Putamen (tissue), 1 donor: ENCODE measurements around the gene MALRD1.
"Not testable (repeated sequence)": the region's sequence is repeated elsewhere in the genome, so short reads cannot be mapped to it uniquely, and the experiment has no call there.

ENCODE experiments used
- DNase-seq: peaks from one replicate; pipeline ENCODE4 v3.0.0-alpha.2; 2016; ENCODE audit warnings: low spot score

MALRD1 gene

DNA sequence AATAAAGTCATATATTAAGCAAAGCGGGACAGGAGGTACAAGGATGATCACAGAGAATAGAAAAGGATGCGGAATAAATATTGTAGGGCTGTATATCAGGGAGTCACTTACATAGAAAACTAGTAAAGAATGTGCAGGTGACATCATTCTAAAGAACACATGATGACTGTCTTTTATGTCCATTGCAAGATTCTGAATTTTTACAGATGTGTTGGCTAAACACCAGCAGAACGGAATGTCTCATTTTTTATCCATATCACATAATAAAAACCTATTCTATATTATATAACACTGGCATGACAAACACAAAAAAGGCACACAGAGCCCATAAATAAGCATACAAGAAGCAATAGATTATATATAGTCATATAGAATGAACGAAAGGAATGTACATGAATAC, 448.4 kb downstream of the MALRD1 start:
- no peak for DNase-seq

DNA sequence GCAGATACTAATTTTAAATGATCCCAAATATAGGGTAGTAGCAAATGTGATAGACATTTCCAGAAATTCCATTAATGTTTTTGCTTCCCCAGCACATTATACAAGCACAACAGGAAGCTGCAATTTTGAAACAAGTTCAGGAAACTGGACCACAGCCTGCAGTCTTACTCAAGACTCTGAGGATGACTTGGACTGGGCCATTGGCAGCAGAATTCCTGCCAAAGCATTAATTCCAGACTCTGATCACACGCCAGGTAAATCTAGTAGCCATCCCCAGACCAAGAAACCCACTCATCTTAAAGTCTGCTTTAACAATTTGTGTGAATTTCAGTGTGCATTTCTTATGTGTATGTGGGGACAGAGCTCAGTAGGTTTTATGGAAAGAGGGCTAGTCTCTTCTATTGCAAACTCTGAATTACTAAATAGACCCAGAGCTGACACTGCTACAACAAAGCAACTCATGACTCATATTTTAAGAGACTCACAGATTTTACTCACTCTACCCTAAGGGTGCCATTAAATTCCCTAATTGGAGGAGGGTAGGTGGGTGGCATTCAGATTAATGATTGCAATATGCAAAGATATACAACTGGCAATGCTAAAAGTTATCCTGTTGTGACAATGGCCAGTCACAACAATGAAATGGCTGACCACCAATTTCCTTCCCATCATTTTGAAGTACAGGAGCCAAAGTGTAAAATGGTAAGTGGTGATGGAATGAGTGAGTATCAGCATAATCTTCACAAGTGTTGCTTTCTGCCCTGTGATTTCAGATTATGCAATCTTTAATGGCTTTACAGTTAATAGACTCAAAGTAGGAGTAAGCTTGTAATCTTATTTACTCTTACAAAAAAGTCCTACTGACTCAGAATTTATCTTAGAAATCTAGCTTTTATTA, 450.0 kb downstream of the MALRD1 start:
- no peak for DNase-seq

DNA sequence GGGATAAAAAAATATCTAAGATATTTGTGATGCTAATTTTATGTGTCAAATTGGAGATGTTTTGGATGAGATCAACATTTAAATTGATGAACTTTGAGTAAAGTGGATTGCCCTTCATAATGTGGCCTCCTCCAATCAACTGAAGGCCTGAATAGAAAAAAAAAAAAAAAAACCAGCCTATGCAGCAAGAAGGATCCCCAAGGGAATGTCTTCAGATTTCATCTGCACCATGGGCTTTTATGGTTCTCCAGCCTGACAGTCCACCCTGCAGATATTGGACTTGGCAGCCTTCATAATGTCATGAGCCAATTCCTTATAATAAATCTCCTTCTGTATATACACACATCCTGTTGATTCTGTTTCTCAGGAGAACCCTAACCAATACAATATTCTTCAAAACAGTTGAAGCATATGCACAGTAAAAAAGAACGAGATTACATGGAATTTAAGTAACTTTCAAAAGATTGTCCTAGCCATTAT, 450.7 kb downstream of the MALRD1 start:
- no peak for DNase-seq

DNA sequence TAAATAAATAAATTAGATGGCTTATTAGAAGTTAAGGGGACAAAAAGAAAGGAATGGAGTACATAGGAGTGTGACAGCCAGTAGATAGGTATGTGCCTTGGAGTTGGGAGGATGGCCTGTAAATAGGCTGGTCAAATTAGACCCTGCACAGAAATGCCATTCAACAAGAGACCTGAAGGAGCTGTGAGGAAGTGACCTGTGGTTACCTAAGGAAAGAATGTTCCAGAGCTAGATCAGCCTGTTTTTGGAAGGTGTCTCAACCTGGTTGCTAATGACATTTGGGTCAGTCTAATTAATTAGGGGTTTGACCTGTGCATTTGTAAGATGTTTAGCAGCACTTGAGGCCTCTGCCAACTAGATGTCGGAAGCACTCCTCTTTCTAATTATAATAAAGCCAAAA, 452.4 kb downstream of the MALRD1 start:
- DNase-seq, result no peak

DNA sequence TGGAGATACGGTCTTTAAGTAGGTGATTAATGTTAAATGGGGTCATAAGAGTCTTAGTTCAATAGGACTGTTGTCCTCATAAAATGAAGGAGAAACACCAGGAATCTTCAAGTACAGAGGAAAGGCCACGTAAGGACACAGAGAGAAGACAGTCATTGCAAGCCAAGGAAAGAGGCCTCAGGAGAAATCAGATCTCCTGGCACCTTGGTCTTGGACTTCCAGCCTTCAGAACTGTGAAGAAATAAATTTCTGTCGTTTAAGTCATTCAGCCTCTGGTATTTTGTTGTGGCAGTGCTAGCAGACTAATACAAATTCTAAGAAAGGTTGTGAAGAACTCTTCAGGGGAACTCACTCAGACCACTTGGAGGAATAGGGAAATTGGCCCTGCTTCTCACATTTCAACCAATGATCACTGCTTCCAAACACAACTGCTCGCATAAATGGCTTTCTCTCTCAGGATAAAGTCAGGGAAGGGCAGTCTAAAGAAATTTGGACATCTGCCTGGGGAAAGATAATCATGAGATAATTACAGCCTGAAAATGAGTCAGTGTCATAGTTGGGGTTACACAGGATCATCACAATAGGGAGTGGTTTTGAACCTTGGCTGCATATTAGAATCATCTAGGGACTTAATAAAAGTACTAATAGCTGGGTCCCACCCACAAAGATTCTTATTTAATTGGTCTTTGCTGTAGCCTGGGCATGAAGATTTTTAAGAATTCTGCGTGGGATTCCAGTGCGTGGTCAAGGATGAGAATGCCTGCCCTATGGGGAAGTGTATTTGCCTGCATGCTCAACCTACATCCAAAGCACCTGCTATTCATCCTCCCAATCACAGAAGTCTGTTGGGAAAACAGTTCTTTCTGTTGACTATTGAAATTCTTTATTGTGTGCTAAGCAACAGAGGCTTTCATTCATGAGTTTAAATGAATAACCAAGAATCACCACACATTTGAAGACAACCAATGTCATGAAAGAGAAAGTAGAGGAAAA, 457.0 kb downstream of the MALRD1 start:
- no peak for DNase-seq

DNA sequence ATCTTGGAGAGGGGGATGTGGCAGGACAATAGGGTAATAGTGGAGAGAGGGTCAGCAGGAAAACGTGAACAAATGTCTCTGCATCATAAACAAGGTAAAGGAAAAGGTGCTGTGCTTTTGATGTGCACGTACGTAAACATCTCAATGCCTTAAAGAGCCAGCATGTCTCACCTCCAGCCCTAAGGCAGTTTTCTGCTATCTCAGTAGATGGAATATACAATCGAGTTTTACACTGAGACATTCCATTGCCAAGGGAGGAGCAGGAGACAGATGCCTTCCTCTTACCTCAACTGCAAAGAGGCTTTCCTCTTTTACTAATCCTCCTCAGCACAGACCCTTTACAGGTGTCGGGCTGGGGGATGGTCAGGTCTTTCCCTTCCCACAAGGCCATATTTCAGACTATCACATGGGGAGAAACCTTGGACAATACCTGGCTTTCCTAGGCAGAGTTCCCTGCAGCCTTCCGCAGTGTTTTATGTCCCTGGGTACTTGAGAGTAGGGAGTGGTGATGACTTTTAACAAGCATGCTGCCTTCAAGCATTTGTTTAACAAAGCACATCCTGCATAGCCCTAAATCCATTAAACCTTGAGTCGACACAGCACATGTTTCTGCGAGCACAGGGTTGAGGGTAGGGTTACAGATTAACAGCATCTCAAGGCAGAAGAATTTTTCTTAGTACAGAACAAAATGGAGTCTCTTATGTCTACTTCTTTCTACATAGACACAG, 461.6 kb downstream of the MALRD1 start:
- not testable (repeated sequence) for DNase-seq

DNA sequence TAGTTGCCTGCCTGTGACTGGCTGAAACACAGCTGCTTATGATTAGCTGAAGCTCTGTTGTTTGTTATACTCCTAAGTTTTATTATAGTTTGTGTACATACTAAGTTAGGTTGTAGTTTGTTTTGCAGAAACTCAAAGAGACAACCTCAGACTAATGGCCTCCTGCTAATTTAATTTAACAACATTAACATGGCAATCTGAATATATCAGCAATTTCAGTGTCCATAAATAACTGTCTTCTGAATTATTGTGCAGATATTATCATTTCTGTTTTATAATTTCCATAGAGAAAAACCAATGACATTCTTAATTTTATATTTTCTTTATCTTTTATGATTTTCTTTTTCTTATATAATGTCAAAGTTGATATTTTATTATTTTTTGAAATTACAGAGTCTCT, 469.5 kb downstream of the MALRD1 start:
- DNase-seq, result no peak

DNA sequence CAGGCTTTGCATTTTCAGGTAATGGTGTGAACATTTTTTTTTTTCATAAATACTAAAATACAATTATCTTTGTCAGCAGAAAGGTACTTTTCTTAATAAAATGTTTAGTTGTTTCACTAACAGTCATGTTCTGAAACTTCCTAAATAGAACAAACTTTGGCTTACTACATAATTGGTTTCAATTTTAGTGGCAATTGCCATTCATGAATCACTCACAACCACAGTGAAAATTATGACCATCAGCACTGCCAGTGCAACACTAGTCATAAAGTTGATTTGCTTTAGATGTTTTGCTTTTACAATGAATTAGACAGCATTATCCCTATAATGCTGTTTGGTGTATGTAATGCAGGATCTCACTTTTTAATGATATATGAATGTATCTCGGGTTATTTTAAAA, 470.0 kb downstream of the MALRD1 start:
- no peak for DNase-seq

DNA sequence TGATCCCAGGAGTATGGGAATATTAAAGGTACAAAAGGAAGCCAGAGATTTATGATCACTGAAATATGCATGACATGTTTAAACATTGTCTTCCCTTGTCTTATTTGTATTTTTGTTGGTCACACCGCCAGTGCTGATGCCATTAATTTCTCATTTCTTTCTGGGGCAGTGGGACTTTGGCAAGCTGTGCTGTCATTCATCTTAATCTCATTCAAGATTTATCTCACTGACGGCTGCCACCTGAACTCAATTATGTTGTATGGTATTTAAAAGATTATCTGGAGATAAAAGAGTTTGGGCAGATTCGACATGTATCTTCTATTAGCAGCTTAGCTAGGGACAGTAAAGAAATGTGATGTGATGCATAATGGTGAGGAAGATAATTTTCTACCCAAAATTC, 482.7 kb downstream of the MALRD1 start:
- DNase-seq, result no peak

DNA sequence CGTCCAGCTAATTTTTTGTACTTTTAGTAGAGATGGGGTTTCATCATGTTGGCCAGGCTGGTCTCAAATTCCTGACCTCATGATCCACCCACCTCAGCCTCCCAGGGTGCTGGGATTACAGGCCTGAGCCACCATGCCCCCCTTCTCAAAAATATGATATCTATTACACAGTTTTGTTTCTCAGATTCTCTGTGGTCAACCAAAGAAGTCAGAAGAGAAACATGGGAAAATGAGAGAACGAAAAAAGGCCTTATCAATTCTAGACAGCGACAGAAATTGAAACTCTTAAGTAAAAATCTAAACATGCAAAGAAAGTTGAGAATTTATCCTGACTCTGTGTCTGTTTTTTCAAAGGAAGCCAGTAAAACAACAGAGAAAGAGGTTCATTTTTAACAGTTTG, 483.8 kb downstream of the MALRD1 start:
- DNase-seq, result no peak

DNA sequence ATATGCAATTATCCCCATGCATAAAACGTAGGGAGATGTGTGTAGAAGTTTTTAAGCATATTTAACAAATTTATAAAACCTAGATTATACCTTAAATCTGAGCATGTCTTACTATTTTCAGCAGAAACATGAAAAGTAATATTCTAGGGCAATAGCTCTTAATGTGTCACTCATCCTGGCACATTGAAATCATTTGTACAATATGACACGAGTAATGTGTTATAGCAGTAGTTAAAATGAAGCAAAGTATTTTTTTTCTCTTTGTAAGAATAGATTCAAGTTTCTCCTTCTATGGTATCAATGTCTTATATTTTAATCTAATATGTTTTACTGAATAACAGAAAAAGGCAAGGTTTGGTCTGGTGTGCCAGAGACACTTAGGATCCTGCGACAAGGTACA, 492.7 kb downstream of the MALRD1 start:
- no peak for DNase-seq

DNA sequence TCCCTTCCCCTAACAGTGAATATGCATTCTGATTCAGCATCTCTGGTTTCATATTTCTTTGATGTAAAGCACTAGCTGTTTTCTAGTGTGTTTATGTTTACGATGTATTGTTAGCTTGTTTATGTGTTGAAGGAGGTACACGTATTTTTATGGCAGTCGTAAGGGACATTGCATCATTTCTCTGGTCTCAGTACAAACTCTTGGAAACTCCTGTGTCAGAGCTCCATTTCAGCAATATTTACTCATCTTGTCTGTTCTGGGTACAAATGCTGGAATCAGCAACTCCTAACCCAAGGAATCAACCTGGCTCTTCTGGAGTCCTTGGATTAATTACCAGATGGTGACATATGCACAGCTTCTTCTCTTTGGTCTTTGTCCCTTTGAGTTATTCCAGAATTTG, 497.6 kb downstream of the MALRD1 start:
- no peak for DNase-seq

DNA sequence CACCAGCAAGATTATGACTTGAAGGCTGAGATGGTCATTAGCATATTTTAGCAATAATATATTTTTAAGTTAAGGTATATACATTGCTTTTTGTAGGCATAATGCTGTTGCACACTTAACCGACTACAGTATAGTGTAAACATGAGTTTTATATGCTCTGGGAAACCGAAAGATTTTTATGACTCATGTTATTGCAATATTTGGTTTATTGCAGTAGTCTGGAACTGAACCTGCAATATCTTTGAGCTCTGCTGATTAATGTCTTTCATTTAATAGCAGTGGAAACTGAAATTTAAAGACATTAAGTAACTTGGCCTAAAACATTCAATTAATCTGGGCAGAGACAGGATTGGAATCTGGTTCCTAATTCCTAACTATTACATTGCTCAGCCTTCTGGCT, 500.9 kb downstream of the MALRD1 start:
- DNase-seq, result no peak

DNA sequence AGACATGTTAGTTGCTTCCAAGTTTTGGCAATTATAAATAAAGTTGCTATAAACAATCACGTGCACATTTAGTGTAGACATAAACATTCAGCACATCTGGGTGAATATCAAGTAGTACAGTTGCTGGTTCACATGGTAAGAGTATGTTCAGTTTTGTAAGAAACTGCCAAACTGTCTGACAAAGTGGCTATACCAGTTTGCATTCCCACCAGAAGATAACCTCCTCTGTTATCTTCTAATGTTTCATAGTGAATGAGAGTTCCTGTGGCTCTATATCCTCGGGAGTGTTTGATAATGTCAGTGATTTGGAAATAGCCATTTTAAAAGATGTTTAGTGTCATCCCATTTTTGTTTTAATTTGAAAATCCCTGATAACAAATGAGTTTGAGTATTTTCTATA, 508.1 kb downstream of the MALRD1 start:
- no peak for DNase-seq

DNA sequence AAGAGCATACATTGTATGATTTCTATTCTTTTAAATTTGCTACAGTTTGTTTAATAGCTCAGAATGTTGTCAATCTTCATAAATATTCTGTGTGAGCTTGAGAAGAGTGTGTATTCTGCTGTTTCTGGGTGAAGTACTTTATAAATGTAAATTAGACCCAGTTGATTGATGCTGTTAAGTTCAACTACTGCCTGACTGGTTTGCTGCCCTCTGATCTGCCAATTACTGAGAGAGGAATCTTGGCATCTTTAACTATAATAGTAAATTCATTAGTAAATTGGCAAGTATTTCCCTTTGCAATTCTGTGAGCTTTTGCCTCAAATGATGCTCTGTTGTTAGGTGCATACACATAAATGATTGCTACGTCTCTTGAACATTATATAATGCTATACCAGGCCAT, 512.6 kb downstream of the MALRD1 start:
- no peak for DNase-seq

DNA sequence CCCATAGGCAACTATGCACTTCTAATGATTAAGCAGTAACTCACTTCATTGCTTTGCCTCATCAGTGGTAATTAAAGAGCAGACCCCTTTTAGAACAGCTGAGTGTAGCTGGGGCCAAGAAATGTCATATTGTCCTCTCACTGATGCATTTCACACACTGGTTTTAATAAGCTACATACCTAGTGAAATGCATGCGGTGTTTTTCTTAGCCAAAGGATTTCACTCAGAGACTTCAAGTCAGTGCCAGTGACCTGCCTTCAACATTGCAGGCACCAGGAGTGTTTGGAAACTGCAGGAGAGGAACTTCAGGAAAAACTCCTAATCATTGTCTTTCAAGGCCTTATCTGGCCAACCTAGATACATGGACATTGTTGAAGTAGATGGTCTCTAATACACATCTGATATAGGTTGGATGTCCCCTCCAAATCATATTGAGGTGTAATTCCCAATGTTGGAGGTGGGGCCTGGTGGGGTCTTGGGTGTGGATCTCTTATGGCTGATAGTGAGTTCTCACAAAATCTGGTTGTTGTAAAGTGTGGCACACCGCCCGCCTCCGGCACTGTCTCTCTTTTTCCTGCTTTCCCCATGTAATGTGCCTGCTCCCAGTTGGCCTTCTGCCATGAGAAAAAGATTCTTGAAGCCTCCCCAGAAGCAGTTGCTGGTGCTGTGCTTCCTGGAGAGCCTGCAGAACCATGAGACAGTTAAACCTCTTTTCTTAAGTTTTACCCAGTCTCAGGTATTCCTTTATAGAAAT, 515.0 kb downstream of the MALRD1 start:
- no peak for DNase-seq

DNA sequence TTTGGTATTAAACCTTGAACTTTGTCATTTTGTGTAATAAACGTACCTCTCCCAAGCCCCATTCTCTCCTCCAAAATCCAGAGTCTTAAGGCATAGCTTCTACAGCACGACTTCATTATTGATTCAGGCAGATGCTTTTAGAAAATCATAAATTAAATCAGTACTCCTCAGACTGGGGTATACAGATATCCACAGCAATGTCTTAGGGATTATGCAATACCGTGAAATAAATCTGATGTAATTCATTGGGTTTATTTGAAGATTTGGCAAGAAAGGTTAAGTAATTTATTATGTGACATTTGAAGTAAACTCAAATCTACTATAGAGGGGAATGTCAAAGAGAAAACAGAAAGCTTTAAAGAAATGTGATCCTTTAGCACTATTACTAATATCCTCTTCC, 521.5 kb downstream of the MALRD1 start:
- DNase-seq, result no peak

DNA sequence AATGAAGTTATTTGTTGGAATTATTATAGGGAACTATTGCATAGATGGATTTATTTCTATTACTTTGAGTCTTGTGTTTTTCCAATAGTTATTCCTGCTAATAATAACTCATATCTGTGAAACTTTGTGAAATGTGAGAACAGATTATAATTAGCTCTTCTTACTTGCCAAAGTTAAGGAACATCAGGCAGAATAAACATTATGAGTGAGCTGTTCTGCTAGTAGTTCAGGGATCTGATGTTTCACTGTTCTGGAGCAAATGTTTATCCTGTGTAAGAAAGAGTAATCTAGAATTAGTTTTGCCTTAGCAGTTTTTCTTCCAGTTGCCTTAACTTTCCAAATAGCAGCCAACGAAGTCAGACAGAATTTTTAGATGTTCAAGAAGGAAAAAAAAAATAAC, 522.4 kb downstream of the MALRD1 start:
- DNase-seq, result no peak

DNA sequence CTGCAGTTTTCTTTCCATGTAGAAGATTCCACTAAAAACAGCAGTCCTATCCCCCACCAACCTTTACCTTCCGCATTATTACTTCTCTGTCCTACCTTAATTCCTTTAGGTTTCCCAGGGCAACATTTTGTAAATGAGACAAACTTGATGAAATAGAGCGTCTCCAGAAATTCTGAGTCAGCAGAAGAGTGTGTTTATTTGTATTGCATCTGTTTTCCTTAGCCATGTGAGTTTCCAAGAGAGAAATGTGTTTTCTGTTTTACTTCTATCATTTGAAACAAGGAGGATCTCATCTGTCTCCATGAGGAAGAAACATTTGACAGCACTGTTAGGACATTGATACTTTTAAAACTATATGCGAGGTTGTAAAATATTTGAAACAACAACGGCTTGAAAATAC, 523.5 kb downstream of the MALRD1 start:
- DNase-seq, result no peak

DNA sequence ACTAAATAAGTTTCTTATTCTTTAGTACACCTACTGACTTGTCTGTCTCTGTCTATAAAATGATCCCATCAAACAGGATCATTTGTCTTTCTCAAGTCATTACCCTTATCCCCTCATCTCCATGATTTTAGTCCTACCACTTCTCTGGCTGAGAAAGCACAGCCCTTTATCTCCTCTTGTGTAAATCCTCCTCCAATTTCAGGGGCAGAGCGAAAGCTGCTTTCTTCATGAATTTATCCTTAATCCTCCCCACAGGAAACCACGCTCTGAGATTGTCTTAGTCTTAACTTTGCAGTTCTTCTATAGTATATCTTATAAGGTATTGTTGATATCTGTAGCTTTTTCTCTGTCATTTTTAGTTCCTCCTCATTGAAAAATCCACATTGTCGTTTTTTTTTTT, 528.0 kb downstream of the MALRD1 start:
- no peak for DNase-seq

DNA sequence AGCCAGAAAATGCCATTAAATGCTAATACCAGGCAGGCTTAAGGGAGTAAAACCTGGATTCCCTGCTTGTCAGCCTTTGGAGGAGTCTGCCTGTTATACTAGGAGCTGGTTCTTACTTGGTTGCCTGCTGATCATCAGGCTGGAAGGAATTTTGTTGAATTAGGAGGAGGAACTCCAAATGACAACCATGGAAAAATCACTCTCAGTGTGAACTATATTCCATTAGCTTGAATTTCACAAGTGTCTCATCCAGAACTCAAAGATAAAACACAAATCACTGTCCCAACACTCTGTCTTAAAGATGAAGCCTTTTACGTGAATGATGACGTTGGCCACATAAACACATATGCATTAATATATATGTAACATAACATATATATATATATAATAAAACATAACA, 528.8 kb downstream of the MALRD1 start:
- DNase-seq, result no peak
